ENCODE measurements around the gene RBPJL.

The RBPJL gene

DNA sequence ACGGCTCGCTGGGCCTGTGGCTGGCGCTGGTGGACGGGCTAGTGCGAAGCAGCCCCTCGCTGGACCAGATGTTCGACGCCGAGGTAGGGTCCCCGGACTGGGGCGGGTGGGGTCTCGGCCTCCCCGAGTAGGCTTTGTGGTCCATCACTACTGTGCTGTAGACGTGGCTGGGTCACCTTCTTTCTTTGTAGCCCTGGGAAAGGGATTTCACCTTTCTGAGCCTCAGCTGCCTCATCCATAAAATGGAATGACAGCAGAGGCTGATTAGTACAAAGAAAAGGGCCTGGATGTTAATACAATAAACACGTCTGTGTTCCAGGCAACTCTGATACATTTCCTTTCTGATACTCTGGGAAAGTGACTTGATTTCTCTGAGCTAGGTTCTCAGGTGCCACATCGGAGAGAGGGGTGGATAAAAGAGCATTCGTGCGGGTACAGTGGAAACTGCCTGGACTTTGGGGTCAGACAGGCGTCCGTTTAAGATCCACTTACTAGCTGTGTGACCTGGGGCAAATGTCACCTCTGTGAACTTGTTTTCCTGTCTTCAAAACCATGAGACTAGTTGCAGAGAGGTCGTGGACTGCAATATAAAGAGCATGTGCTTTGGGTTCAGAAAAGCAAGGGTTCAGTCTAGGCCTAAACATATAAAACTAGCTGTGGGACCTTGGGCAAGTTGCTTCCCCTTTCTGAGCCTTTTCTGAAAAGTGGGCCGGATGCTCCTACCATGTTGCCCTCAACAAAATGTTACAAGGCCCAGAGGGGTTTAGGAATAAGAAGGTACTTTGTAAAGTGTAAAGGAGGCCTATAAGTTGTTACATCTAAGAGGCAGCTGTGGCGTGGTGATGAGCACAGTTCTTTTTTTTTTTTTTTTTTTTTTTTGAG, 57.2 kb downstream of the RBPJL start:
- no peak for DNase-seq

DNA sequence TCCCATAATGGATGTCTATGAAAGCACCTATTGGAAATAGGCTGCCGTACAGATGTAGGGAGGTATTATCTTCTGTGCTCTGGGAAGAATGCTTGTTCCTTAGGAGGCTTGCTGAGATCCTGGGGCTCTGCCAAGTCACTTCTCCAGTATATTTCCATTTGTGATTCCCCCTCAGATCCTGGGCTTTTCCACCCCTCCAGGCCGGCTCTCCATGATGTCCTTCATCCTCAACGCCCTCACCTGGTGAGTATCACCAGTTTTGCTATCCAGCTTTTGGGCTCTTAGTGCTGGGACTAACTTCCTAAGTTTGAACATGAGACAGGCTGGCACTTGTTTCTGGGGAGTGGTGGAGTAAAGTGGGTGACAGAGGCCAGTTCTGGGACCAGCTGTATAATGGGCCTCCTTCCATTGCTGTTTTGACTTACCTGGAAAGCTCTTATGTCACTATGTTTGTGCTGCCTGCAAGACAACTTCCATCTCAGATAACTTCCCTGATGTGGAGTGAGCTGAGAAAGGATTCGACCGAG, 58.9 kb downstream of the RBPJL start:
- DNase-seq, result no peak

- DNase-seq, result no peak
These were observed 59.6 kb downstream of the RBPJL start for GRCh38 chr20:45366192-45366591.

DNA sequence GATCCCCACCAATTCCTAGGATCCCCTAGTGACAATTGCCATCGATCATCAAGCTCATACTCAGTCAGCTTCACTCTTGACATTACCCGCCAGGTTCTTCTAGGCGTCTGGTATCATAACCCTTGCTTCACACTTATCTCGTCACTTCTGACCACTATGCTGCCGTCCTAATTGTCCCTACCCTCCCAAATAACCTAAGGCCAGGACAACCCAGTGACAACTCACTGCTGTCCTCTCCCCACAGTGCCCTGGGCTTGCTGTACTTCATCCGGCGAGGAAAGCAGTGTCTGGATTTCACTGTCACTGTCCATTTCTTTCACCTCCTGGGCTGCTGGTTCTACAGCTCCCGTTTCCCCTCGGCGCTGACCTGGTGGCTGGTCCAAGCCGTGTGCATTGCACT, 60.0 kb downstream of the RBPJL start:
- no peak for DNase-seq

- no peak for DNase-seq
These were observed 60.5 kb downstream of the RBPJL start for GRCh38 chr20:45367126-45367525.
